ENCODE measurements around the gene ENO4. TPM values are rescaled to one million over a fixed set of nuclear protein-coding genes. Genes with fewer than 3 reads are reported as not detected.
A peak's percentile ranks its signal among the peaks of the same experiment; 100 is the strongest.

Gene ENO4
- total RNA-seq, 1 donor from 2014 or later, result not detected

- Histone ChIP-seq H3K36me3 (no peaks in the 10 kb centered on the region), H3K27me3 (no peaks in the 10 kb centered on the region), H3K9me3 (no peaks in the 10 kb centered on the region), H3K4me1 (no peaks in the 10 kb centered on the region), H3K27ac (no peak overlapping the region), H3K4me3 (no peak overlapping the region)
- intact Hi-C loops (cut with DNase I), result no loop called here
- TF ChIP-seq, protein P1, sequence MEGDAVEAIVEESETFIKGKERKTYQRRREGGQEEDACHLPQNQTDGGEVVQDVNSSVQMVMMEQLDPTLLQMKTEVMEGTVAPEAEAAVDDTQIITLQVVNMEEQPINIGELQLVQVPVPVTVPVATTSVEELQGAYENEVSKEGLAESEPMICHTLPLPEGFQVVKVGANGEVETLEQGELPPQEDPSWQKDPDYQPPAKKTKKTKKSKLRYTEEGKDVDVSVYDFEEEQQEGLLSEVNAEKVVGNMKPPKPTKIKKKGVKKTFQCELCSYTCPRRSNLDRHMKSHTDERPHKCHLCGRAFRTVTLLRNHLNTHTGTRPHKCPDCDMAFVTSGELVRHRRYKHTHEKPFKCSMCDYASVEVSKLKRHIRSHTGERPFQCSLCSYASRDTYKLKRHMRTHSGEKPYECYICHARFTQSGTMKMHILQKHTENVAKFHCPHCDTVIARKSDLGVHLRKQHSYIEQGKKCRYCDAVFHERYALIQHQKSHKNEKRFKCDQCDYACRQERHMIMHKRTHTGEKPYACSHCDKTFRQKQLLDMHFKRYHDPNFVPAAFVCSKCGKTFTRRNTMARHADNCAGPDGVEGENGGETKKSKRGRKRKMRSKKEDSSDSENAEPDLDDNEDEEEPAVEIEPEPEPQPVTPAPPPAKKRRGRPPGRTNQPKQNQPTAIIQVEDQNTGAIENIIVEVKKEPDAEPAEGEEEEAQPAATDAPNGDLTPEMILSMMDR (IDR thresholded peaks at IDR 0.05), result no peak
- ATAC-seq (no peak), DNase-seq (no peak)
Measured at GRCh38 chr10:116891208-116891607, 41.9 kb downstream of the ENO4 start.

GRCh38 chr10:116892907-116893685 is 43.8 kb downstream of the ENO4 start:
- no peak overlapping the region for H3K27ac ChIP-seq
- no peaks in the 10 kb centered on the region for H3K9me3 ChIP-seq
- H3K36me3 ChIP-seq, result no peaks in the 10 kb centered on the region
- ATAC-seq (peak; percentile 58), DNase-seq (no peak)
- intact Hi-C loops (cut with DNase I), result no loop called here
- TF ChIP-seq, protein P1 (IDR thresholded peaks at IDR 0.05), result no peak
- no peak overlapping the region for H3K4me3 ChIP-seq
- no peaks in the 10 kb centered on the region for H3K27me3 ChIP-seq
- H3K4me1 ChIP-seq, result no peaks in the 10 kb centered on the region

GRCh38 chr10:116893686-116894037 is 44.4 kb downstream of the ENO4 start:
- Histone ChIP-seq H3K27me3 (no peaks in the 10 kb centered on the region), H3K9me3 (no peaks in the 10 kb centered on the region), H3K36me3 (no peaks in the 10 kb centered on the region), H3K27ac (no peak overlapping the region), H3K4me3 (no peak overlapping the region), H3K4me1 (no peaks in the 10 kb centered on the region)
- intact Hi-C loops (cut with DNase I), result no loop called here
- TF ChIP-seq, protein P1 (IDR thresholded peaks at IDR 0.05), result no peak
- DNase-seq (no peak), ATAC-seq (no peak)

GRCh38 chr10:116899626-116900025 is 50.3 kb downstream of the ENO4 start:
- Histone ChIP-seq H3K27ac (no peak overlapping the region), H3K4me1 (no peaks in the 10 kb centered on the region), H3K9me3 (no peaks in the 10 kb centered on the region), H3K4me3 (no peak overlapping the region), H3K27me3 (no peaks in the 10 kb centered on the region), H3K36me3 (peaks cover 6% of the 10 kb centered on the region)
- TF ChIP-seq, protein P1 (IDR thresholded peaks at IDR 0.05), result no peak
- intact Hi-C loops (cut with DNase I), result no loop called here
- ATAC-seq, result no peak
- no peak for DNase-seq

GRCh38 chr10:116905845-116906210 is 56.5 kb downstream of the ENO4 start:
- DNase-seq (no peak), ATAC-seq (no peak)
- Histone ChIP-seq H3K36me3 (peaks cover 15% of the 10 kb centered on the region), H3K27me3 (no peaks in the 10 kb centered on the region), H3K4me1 (no peaks in the 10 kb centered on the region), H3K9me3 (no peaks in the 10 kb centered on the region), H3K4me3 (no peak overlapping the region), H3K27ac (no peak overlapping the region)
- TF ChIP-seq, protein P1 (IDR thresholded peaks at IDR 0.05), result no peak
- intact Hi-C loops (cut with DNase I), result no loop called here
